ENCODE data around the gene ADCY10.
A peak's percentile ranks its signal among the peaks of the same experiment; 100 is the strongest.

ADCY10 gene

DNA sequence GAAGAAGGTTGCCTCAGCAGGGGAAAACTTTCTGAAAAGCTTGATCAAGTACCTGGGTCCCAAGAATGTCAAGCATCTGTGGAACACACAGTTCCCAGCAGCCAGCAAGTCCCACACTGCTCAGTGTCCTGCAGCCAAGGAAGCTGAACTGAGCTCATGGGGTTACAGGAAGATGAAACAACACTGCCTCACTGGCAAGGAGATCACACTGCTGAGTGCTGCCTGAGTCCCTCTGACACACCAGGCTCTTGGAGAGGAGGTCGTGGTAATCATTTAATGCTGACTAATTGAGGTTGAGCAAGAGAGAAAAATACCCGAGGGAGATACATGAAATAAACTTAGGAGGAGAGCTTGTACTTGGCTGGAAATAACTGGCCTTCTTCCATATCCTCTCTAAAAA is 116.9 kb downstream of the ADCY10 start:
- DNase-seq = peak; percentile 48
- in situ Hi-C loops (cut with MboI; ENCODE audit: low pct_unique_long_range_greater_than_20kb, low sequenced_read_pairs) = no loop called here

- in situ Hi-C loops (cut with MboI; ENCODE audit: low pct_unique_long_range_greater_than_20kb, low sequenced_read_pairs) = no loop called here
- no peak for DNase-seq
Measured at GRCh38 chr1:167795810-167796740, 117.9 kb downstream of the ADCY10 start.

GRCh38 chr1:167794043-167794442 is 119.9 kb downstream of the ADCY10 start:
- no peak for DNase-seq
- in situ Hi-C loops (cut with MboI; ENCODE audit: low pct_unique_long_range_greater_than_20kb, low sequenced_read_pairs) = no loop called here

DNA sequence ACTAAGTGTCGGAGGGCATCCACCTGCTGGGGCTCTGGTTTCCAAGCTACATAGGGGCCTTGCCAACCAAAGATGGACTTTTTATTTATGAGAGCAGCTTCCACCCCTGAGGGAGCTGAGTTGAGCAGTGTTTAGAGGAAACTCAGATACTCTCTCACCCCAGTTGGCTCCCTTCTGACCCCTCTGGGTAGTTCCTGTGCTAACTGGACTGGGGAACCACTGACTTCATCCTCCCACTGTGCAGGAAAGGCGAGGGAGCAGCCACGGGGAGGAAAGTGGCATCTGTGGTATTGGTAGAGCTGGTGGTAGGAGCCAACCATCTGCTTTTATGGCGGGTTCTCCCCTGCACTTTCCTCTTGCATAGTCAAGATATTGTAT is 121.8 kb downstream of the ADCY10 start:
- in situ Hi-C loops (cut with MboI; ENCODE audit: low pct_unique_long_range_greater_than_20kb, low sequenced_read_pairs) = no loop called here
- DNase-seq = no peak

DNA sequence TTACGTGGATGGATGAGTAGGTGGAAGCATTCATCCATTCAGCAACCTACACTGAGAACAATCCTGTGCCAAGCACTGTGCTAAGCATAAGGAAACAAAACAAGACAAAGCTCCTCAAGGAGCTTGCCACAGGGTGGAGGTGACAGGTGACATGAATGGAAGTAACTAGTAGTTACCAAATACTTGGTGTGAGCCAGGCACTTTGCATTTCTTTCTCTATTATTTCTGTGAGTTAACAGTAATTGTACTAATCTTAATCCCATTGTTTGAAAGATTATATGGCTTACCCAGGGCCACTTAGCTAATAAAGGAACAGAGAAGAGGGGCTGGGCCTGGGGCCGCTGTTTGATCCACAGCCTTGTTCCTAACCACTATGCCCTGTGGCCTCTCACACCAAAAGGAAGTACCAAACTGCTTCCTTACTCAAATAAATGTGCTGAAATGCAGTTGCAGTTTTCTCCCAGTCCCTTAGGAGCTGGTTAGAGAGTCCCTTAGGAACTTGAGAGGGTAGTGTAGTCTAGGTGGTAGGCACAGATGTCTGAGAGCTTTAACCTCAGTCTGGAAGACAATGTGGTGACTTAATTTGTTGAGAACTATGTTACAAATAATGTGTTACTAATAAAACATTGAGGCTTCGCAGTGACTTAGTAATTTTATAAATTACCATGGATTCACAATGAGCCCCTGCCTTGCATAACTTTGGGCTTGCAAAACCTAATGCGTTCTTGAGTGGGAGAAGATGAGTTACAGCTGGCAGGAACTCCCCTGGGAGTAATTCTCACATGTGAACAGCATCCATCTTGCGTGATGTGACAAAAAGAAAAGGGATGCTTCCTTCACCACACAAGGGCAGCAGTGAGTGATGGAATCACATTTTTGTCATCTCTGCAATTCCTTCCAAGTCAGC is 122.4 kb downstream of the ADCY10 start:
- in situ Hi-C loops (cut with MboI; ENCODE audit: low pct_unique_long_range_greater_than_20kb, low sequenced_read_pairs) = no loop called here
- DNase-seq = peak; percentile 16

GRCh38 chr1:167790117-167790516 is 123.8 kb downstream of the ADCY10 start:
- DNase-seq = no peak
- in situ Hi-C loops (cut with MboI; ENCODE audit: low pct_unique_long_range_greater_than_20kb, low sequenced_read_pairs) = no loop called here

DNA sequence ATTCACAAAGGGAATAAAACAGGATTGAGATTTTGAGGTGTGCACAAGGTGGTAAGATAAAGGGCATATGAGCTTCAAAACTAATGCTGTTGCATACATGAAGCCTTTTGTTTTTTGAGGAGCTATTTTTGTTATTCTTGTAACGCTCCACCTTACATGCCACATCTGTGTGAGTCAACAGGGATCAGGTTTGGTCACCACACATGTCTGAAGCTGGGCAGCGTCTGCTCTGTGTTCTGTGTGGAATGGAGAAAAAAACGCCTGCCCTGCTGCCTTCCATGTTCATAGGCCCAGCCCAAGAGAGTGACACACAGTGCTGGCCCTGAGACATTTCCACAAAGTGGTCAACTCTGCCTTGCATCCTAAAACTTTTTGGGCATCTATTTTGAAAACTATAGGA is 124.4 kb downstream of the ADCY10 start:
- in situ Hi-C loops (cut with MboI; ENCODE audit: low pct_unique_long_range_greater_than_20kb, low sequenced_read_pairs) = no loop called here
- DNase-seq = no peak

DNA sequence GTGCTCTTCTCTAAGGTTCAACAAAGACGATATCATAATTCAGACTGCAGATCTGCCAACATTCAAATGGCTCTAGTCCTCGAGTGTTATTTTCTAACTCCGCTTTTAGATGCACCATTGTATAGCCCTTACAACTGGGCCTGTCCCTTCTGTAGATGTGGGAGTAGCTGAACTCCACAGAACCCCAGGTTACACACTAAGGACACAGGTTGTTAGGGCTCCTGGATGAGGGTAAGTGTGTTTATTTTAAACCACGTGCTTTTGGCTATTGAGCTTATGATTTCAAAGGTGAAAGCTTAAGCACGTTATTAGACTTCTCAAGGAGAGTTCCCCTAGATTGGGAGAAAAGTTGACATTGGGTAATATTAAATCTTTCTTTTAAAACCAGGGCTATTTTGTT is 127.4 kb downstream of the ADCY10 start:
- in situ Hi-C loops (cut with MboI; ENCODE audit: low pct_unique_long_range_greater_than_20kb, low sequenced_read_pairs) = no loop called here
- DNase-seq = no peak

- DNase-seq = no peak
- in situ Hi-C loops (cut with MboI; ENCODE audit: low pct_unique_long_range_greater_than_20kb, low sequenced_read_pairs) = no loop called here
Measured at GRCh38 chr1:167784876-167785550, 128.9 kb downstream of the ADCY10 start.

DNA sequence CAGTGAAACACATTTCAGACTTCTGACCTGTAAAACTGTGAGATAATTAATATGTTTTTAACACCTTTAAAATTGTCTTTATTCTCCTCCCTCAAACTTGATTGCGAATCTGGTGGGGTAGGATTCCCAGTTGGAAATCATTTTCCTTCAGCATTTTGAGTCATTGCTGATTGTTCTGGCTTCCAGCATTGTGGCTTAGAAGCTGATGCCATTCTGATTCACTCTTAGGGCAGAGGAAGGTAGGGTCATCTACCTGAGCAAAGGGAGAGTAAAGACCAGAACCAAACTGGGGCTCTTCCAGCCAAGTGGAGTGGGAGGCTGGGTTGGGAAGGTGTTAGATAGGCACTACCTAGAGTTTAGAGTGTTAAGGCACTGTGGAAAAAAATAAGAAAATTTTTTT is 131.0 kb downstream of the ADCY10 start:
- DNase-seq = no peak
- in situ Hi-C loops (cut with MboI; ENCODE audit: low pct_unique_long_range_greater_than_20kb, low sequenced_read_pairs) = no loop called here

GRCh38 chr1:167781558-167781957 is 132.4 kb downstream of the ADCY10 start:
- DNase-seq = no peak
- in situ Hi-C loops (cut with MboI; ENCODE audit: low pct_unique_long_range_greater_than_20kb, low sequenced_read_pairs) = no loop called here

DNA sequence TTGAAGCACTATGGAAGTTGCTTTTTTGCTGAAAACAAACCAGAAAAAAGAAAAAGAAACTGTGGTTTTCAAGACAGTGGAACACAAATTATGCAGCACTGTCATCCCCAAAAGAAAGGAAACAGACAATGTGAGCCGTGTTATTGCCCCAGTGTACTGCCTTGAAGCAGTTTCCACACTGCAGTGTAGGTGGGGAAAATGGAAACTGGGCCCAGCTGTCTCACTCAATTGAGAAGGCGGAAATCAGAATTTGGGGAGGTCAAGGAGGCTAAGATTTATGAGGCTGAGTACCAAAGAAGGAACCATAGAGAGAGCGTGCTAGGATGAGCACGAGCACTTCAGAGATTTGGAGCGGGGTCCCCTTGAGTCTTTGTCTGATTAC is 136.7 kb downstream of the ADCY10 start:
- no peak for DNase-seq
- in situ Hi-C loops (cut with MboI; ENCODE audit: low pct_unique_long_range_greater_than_20kb, low sequenced_read_pairs) = no loop called here

DNA sequence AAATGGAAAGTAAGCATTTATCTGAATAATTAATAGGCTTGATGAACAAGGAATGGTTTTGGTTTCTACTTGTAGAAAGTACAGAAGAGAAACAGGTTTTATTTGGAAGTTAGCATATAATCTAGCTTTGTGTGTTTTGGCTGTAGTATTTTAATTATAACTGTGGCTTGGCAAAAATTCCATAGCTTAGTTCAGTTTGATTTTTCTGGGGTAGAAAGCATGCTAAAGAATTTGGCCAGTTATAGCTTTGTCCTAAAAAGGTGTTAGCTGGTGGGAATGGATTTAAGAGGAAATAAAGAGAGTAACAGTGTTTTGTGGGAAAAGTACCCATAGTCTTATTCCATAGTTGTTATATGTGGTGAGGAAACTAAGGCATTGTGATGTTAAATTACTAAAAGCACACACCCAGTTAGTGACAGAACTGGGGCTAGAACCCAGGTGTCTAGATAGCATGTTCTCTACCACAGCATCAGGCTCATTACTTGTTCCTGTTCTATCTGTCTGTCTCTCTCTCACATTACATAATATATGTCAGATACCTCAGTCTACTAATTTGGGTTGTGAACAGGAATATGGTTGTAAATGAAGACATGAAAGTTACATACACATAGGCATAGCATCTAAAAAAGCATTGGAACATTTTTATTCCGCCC is 137.2 kb downstream of the ADCY10 start:
- DNase-seq = no peak

DNA sequence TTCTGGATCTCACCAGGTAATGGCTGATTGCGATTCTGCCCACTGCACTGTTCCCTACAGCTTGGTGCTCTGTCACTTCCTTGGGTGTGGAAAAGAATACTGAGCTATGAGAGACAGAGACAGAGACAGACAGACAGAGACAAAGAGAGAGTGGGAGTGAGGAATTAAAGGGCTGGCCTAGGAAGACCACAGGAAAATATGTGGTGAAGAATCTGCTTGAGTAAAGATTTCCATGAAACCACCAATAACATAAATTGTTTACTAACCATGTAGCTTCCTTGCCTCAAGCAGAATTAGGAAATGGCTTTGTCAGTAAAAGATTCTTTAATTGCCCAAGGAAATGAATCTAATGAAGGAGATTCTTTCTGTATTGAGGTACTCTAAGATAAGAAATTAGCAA is 137.8 kb downstream of the ADCY10 start:
- in situ Hi-C loops (cut with MboI; ENCODE audit: low pct_unique_long_range_greater_than_20kb, low sequenced_read_pairs) = no loop called here
- no peak for DNase-seq

More for the DNA sequence above, 137.2 kb downstream of the ADCY10 start:
- in situ Hi-C loops (cut with MboI; ENCODE audit: low pct_unique_long_range_greater_than_20kb, low sequenced_read_pairs) = no loop called here

DNA sequence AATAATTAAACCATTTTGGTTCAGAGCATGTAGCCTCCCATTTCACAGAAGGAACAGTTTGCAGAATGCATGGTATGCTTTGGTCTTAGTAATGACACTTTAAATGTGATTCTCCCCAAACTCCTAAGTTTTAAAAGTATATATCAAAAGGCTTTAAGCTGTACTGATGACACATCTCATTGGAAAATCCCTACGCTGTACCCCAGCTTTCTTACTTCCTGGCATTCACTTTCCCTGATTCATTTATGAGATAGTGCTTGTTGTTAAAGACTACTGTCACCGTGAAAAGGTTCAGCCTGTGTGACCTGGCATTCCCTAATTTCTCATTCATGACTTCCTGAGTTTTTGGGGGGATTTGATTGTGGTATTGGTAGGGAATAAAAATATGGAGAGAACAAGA is 138.8 kb downstream of the ADCY10 start:
- DNase-seq = no peak
- in situ Hi-C loops (cut with MboI; ENCODE audit: low pct_unique_long_range_greater_than_20kb, low sequenced_read_pairs) = no loop called here

DNA sequence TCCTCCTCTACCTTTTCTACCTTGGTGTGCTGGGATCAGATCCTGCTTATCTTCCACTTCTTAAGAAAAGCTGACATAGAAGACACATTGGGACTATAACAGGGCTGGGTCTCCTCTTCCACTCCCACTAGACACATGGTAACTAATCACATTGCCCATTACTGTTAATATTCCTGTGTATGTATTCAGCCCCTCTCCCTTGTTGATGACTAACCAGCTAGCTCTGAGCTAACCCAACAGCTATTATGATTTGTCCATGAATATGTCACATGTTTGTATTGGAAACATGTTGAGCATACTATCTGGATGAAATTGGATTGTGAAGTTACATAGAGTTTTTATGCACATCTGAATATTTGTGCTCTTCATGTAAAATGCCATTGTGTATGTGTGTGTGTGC is 139.2 kb downstream of the ADCY10 start:
- in situ Hi-C loops (cut with MboI; ENCODE audit: low pct_unique_long_range_greater_than_20kb, low sequenced_read_pairs) = no loop called here
- DNase-seq = no peak

DNA sequence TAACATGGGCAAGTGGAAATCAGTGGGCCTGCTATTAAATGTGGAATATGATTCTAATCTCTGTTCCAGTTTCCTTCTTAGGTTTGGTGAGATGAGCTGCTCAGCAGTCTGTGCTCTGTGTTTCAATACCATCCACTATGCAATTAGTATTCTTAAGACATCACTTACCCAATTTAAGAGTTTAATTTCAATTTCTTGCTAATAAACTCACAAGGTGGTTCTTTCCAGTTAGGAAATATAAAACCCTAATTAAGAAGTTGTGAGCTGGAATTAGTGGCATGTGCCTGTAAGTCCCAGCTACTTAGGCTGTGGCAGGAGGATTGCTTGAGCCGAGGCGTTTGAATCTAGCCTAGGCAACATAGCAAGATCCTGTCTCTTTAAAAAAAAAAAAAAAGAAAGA is 140.4 kb downstream of the ADCY10 start:
- DNase-seq = no peak
- in situ Hi-C loops (cut with MboI; ENCODE audit: low pct_unique_long_range_greater_than_20kb, low sequenced_read_pairs) = no loop called here

DNA sequence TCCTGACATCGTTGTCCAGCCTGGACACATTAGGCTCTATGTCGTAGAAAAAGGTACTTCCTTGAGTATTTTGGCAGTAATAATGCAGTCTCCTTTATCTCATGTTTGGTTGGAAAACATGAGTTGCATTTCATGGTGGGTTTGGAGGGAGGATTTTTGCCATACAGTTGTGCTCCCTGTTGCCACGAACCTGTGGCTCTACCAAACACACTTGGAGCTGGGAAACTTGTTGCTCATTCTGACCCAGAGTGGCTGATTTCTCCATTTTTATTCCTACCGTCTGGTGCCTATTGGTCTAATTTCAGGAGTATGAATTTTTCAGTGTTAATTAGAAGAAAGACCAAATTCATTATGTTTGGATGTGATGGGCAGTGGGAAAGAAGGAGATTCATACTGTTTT is 141.5 kb downstream of the ADCY10 start:
- no peak for DNase-seq
- in situ Hi-C loops (cut with MboI; ENCODE audit: low pct_unique_long_range_greater_than_20kb, low sequenced_read_pairs) = no loop called here

- in situ Hi-C loops (cut with MboI; ENCODE audit: low pct_unique_long_range_greater_than_20kb, low sequenced_read_pairs) = no loop called here
- no peak for DNase-seq
Measured at GRCh38 chr1:167770127-167770526, 143.8 kb downstream of the ADCY10 start.
